ENCODE measurements around the gene TMEM164. TPM values are rescaled to one million over a fixed set of nuclear protein-coding genes. Genes with fewer than 3 reads are reported as not detected.

Gene TMEM164
- total and polyA plus RNA-seq, 8 donors = 7.3 to 21.3 (median 11.9) TPM

DNA sequence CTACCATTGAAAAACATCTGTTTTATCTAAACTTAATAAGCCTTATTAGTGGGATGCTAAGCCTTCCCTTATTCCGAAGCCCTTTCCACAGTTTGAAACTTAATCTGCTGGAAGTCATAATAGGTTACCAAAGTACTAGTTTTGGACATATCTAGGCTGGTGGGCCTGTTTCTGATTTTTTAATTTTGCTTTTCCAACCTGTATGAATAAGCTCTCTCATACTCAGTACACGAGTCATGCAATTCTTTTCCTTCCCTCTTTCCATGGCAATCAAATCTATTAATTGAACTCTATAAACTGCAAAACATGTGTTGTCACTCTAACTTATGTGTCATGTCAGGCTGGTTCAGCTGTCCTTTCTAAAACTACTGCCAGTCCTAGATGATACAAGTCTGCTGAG is 224.0 kb downstream of the TMEM164 start:
- Histone ChIP-seq H3K9me3 (no peaks in the 10 kb centered on the region), H3K36me3 (no peaks in the 10 kb centered on the region), H3K27ac (no peak overlapping the region), H3K4me1 (no peaks in the 10 kb centered on the region), H3K4me3 (no peak overlapping the region), H3K27me3 (peaks cover 0 to 3% (median 0%) of the 10 kb centered on the region in 4 donors)
- intact Hi-C loops (cut with DNase I) = no loop called here
- 83 to 91% methylated on average over 2 of the region's 2 CpGs for WGBS, 2 donors
- FAIRE-seq = no peak
- no peak for ATAC-seq
- no peak for DNase-seq
- TF ChIP-seq, protein P1, sequence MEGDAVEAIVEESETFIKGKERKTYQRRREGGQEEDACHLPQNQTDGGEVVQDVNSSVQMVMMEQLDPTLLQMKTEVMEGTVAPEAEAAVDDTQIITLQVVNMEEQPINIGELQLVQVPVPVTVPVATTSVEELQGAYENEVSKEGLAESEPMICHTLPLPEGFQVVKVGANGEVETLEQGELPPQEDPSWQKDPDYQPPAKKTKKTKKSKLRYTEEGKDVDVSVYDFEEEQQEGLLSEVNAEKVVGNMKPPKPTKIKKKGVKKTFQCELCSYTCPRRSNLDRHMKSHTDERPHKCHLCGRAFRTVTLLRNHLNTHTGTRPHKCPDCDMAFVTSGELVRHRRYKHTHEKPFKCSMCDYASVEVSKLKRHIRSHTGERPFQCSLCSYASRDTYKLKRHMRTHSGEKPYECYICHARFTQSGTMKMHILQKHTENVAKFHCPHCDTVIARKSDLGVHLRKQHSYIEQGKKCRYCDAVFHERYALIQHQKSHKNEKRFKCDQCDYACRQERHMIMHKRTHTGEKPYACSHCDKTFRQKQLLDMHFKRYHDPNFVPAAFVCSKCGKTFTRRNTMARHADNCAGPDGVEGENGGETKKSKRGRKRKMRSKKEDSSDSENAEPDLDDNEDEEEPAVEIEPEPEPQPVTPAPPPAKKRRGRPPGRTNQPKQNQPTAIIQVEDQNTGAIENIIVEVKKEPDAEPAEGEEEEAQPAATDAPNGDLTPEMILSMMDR (IDR thresholded peaks at IDR 0.05) = no peak

Small RNAs within 50 kb of the gene (microRNA-seq; reads per million reads assigned to microRNA genes)
- 0 reads per million in 2 donors for gene MIR3978
- 773 to 1,923 reads per million in 2 donors for gene MIR652

Measured in pancreas (tissue), 10 donors.